SK-N-SH treated with all-trans-retinoic acid at 6 μM for 48 hours (cell line): ENCODE data around the gene RTF2.

Experiments used
- ATAC-seq: fragments of 200-7000 bp; cut with Tn5 transposase; 3 replicates; pipeline ENCODE4 v1.9.1; 2020; ENCODE audit warnings: mild to moderate bottlenecking, moderate library complexity
- BACH2 ChIP-seq: fragments of 250-450 bp; sonication (Bioruptor Pico); IDR thresholded peaks from 2 replicates; pipeline ENCODE4 v1.9.0; 2021; ENCODE audit warnings: mild to moderate bottlenecking, borderline replicate concordance
- CSDC2 ChIP-seq: fragments of 250-450 bp; sonication (Bioruptor Pico); IDR thresholded peaks from 2 replicates; pipeline ENCODE4 v1.5.0; 2020; ENCODE audit warnings: mild to moderate bottlenecking, moderate library complexity
- ESRRG ChIP-seq: fragments of 250-450 bp; sonication (Bioruptor Pico); IDR thresholded peaks from 2 replicates; pipeline ENCODE4 v1.6.1; 2021; ENCODE audit warnings: mild to moderate bottlenecking
- GLIS3 ChIP-seq: fragments of 250-450 bp; sonication (Bioruptor Pico); IDR thresholded peaks from 2 replicates; pipeline ENCODE4 v1.5.0; 2020; ENCODE audit warnings: mild to moderate bottlenecking, moderate library complexity
- OSR1 ChIP-seq: fragments of 250-450 bp; sonication (Bioruptor Pico); IDR thresholded peaks from 2 replicates; pipeline ENCODE4 v1.8.0; 2022; ENCODE audit warnings: moderate library complexity, mild to moderate bottlenecking, inconsistent platforms
- PPARA ChIP-seq: fragments of 250-450 bp; sonication (Bioruptor Pico); IDR thresholded peaks from 2 replicates; pipeline ENCODE4 v1.5.0; 2020; ENCODE audit warnings: mild to moderate bottlenecking, borderline replicate concordance
- RARB ChIP-seq: fragments of 250-450 bp; sonication (Bioruptor Pico); IDR thresholded peaks from 2 replicates; pipeline ENCODE4 v1.8.0; 2021; ENCODE audit warnings: mild to moderate bottlenecking, moderate library complexity
- TCF4 ChIP-seq: fragments of 250-450 bp; sonication (Bioruptor Pico); IDR thresholded peaks from 2 replicates; pipeline ENCODE4 v1.8.0; 2021; ENCODE audit warnings: mild to moderate bottlenecking, moderate library complexity, borderline replicate concordance
- TOX ChIP-seq: fragments of 250-450 bp; sonication (Bioruptor Pico); IDR thresholded peaks from 2 replicates; pipeline ENCODE4 v1.8.0; 2021; ENCODE audit warnings: mild to moderate bottlenecking, moderate library complexity, borderline replicate concordance
- ZC3H10 ChIP-seq: fragments of 250-450 bp; sonication (Bioruptor Pico); IDR thresholded peaks from 2 replicates; pipeline ENCODE4 v1.5.1; 2021; ENCODE audit warnings: mild to moderate bottlenecking, moderate library complexity
- ZNF565 ChIP-seq: fragments of 450-650 bp; formaldehyde crosslinking; conservative IDR thresholded peaks from 2 replicates; pipeline ENCODE4 v1.5.0; 2020; ENCODE audit warnings: low read depth, mild to moderate bottlenecking, moderate library complexity
- ZNF8 ChIP-seq: fragments of 450-650 bp; formaldehyde crosslinking; IDR thresholded peaks from 2 replicates; pipeline ENCODE4 v1.5.0; 2020; ENCODE audit warnings: mild to moderate bottlenecking, moderate library complexity
- TF ChIP-seq, protein P1 (sequence below): fragments of 250-450 bp; sonication (Bioruptor Pico); IDR thresholded peaks from 2 replicates; pipeline ENCODE4 v1.5.1; 2021; ENCODE audit warnings: mild to moderate bottlenecking, moderate library complexity
- TF ChIP-seq, protein P2 (sequence below): fragments of 250-450 bp; sonication (Bioruptor Pico); IDR thresholded peaks from 2 replicates; pipeline ENCODE4 v1.5.0; 2020; ENCODE audit warnings: mild to moderate bottlenecking, moderate library complexity
- TF ChIP-seq, protein P3 (sequence below): fragments of 250-450 bp; sonication (Bioruptor Pico); IDR thresholded peaks from 2 replicates; pipeline ENCODE4 v1.5.1; 2020; ENCODE audit warnings: low read depth, mild to moderate bottlenecking, moderate library complexity

RTF2 gene

DNA sequence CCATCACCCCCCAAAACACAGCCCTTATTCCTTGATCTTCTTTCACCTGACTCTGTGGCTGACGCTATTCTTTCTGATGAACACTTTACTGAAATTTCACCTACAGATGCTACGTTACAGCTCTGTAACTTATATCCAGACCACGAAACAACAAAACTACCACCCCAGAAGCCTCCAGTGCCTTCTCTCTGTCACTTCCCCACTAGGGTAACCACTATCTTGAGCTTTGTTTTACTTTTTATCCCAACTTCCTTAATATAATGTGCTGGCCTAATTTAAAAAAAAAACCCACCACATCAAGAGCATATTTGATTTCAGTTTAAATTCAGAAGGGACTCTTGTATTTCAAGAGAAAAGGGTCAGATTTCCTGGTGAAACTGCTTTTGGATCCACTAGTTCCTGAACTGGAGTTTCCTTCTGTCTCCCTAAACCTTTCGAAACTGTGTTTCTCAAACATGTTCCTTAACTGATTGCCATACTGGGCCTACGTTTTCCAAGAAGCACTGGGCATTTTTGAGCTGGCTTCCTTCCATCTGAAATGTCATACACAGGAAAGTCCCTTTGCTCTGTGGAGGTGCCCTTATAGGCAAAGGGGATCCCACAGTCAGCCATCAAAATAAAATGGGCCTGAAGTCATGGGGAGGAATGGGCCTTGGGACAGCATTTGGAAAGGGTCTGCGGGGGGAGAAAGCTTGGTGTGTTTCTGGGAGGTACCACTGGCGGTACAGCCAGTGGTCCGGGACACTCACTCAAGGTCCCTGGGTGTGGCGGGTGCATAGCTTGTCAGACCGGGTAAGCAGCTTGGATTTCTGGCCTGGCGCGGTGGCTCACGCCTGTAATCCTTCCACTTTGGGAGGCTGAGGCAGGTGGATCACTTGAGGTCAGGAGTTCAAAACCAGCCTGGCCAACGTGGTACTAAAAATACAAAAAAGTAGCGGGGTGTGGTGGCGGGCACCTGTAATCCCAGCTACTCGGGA is 25.8 kb upstream of the RTF2 start:
- no peak for ATAC-seq
- TF ChIP-seq PPARA (CRISPR knock-in tag): no peak

DNA sequence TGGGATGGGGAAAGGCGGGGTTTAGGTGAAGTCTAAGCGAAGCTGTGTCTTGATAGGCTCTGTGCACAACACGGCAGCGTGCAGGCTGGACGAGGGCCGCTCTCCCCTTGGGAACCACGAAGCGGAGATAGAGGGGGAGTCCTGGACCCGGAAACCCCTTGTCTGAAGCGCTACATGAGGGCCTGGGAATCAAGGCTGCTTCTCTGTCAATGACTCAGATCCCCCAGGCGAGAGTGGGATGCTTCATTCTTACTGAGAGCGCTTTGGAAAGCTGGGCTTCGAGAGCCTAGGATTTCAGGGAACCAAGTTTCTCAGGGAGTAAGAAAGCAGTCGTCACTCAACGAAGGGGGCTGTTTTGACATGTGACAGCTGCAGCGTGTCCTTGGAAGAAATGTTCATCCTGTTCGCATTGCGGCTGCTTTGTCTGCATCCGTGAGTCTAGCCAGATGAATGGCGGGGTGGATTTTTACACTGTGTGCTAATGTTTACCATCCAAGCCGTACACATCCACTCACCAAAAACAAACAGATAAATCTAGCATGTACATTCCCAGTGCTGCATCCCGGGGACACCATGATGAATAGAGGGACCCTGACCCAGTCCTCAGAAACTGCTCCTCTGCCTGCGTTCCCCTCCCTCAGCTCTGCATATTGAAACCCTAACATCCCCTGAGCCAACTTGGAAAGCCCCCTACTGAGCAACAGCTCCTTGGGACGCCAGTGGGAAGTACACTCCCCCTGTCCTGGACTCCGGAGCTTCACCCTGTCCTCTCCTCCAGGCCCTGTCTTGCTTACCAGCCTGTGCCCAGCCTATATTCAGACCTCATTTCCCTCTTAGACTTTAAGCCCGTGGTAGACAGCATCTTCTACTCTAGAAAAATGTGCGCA is 24.5 kb upstream of the RTF2 start:
- TF ChIP-seq, protein P1, sequence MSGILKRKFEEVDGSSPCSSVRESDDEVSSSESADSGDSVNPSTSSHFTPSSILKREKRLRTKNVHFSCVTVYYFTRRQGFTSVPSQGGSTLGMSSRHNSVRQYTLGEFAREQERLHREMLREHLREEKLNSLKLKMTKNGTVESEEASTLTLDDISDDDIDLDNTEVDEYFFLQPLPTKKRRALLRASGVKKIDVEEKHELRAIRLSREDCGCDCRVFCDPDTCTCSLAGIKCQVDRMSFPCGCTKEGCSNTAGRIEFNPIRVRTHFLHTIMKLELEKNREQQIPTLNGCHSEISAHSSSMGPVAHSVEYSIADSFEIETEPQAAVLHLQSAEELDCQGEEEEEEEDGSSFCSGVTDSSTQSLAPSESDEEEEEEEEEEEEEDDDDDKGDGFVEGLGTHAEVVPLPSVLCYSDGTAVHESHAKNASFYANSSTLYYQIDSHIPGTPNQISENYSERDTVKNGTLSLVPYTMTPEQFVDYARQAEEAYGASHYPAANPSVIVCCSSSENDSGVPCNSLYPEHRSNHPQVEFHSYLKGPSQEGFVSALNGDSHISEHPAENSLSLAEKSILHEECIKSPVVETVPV: no peak
- TF ChIP-seq ZC3H10 (CRISPR knock-in tag) (no peak), ZNF8 (no peak), PPARA (CRISPR knock-in tag) (no peak), RARB (CRISPR knock-in tag) (no peak), GLIS3 (CRISPR knock-in tag) (no peak), CSDC2 (CRISPR knock-in tag) (no peak)
- no peak for ATAC-seq

DNA sequence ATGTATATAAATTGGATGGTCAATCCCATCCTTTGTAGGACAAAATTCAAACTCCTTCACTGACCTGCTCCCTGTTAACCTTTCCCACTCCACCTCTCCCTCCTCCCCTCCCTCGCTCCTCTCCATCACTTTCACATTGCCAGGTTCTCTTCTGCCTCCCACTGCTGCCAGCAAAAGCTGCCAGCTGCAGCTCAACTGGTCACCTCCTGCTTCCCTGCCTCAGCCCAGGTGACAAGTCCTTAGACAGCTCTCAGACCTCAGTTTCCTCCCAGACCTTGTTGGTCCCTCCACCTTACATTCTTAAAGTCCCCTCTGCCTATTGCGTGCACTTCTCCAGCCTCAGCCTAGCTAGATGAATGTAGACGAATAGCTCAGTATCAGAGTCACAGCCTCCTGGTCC is 23.3 kb upstream of the RTF2 start:
- no peak for ATAC-seq

DNA sequence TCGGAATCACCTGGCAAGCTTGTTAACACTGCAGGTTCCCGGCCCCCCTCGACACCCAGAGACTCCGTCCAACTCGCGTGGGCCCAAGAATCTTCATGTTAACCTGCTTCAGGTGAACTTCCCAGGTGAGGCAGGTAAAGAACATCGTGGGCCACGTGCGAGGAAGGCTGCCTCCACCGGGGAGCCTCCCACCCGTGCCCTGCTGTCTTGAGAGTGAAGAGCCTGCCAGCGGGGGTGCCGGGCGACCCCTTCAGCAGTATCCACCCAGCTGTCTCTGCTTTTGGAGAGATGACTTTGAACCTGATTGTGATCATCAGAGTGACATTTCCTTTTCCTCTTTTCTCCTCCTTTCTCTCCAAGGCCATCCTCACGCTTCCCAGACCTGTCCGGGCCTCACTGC is 22.9 kb upstream of the RTF2 start:
- ATAC-seq: no peak
- TF ChIP-seq ESRRG: no peak
- TF ChIP-seq CSDC2 (CRISPR knock-in tag): no peak
- no peak for TF ChIP-seq TCF4 (CRISPR knock-in tag)

More for the DNA sequence above, 23.3 kb upstream of the RTF2 start:
- TF ChIP-seq ZNF8 (no peak), TOX (CRISPR knock-in tag) (no peak), TCF4 (CRISPR knock-in tag) (no peak), ZNF565 (no peak)
- TF ChIP-seq, protein P1: no peak
- TF ChIP-seq, protein P2, sequence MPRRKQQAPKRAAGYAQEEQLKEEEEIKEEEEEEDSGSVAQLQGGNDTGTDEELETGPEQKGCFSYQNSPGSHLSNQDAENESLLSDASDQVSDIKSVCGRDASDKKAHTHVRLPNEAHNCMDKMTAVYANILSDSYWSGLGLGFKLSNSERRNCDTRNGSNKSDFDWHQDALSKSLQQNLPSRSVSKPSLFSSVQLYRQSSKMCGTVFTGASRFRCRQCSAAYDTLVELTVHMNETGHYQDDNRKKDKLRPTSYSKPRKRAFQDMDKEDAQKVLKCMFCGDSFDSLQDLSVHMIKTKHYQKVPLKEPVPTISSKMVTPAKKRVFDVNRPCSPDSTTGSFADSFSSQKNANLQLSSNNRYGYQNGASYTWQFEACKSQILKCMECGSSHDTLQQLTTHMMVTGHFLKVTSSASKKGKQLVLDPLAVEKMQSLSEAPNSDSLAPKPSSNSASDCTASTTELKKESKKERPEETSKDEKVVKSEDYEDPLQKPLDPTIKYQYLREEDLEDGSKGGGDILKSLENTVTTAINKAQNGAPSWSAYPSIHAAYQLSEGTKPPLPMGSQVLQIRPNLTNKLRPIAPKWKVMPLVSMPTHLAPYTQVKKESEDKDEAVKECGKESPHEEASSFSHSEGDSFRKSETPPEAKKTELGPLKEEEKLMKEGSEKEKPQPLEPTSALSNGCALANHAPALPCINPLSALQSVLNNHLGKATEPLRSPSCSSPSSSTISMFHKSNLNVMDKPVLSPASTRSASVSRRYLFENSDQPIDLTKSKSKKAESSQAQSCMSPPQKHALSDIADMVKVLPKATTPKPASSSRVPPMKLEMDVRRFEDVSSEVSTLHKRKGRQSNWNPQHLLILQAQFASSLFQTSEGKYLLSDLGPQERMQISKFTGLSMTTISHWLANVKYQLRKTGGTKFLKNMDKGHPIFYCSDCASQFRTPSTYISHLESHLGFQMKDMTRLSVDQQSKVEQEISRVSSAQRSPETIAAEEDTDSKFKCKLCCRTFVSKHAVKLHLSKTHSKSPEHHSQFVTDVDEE: no peak
- TF ChIP-seq, all 23 proteins: peak for 0

DNA sequence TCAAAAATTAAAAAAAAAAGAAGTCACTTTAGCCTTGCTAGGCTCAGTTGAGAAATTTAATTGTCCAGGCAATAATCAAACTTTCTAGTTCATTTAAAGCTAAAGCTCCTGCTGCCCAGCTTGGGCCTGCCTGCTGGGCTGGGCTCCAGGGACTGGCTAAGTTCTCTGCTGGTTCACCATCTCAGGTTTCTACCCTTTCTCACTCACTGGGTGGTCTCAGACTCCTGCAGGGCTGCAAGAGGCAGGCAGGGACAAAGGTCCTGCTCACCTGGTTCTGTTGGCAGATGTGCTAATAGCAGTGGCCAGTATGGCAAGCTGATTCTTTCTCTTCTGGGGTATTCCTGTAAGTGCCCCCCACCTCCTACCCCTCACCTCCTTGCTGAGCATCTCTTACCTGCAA is 21.2 kb upstream of the RTF2 start:
- TF ChIP-seq, protein P3, sequence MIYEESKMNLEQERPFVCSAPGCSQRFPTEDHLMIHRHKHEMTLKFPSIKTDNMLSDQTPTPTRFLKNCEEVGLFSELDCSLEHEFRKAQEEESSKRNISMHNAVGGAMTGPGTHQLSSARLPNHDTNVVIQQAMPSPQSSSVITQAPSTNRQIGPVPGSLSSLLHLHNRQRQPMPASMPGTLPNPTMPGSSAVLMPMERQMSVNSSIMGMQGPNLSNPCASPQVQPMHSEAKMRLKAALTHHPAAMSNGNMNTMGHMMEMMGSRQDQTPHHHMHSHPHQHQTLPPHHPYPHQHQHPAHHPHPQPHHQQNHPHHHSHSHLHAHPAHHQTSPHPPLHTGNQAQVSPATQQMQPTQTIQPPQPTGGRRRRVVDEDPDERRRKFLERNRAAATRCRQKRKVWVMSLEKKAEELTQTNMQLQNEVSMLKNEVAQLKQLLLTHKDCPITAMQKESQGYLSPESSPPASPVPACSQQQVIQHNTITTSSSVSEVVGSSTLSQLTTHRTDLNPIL (CRISPR knock-in tag): no peak
- TF ChIP-seq BACH2 (CRISPR knock-in tag) (no peak), GLIS3 (CRISPR knock-in tag) (no peak)
- TF ChIP-seq, all 23 proteins: peak for 0

DNA sequence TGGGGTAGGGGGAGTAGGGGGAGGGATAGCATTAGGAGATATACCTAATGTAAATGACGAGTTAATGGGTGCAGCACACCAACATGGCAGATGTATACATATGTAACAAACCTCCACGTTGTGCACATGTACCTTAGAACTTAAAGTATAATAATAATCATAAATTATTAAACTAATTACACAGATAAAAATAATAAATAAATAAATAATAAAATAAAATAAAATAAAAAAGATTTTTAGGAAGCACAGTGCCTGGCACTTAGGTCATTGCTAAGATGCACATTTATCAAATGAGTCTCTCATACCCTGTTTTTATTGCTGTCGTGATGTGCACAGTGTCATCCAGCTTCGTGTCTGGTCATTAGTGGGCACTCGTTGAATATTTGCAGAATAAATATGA is 19.0 kb upstream of the RTF2 start:
- TF ChIP-seq, protein P3 (CRISPR knock-in tag): no peak
- TF ChIP-seq, protein P1: no peak
- no peak for TF ChIP-seq PPARA (CRISPR knock-in tag)
- TF ChIP-seq OSR1 (CRISPR knock-in tag): no peak
- TF ChIP-seq BACH2 (CRISPR knock-in tag): no peak
- TF ChIP-seq ZNF8: no peak
- no peak for ATAC-seq

More for the DNA sequence above, 21.2 kb upstream of the RTF2 start:
- no peak for ATAC-seq
